Endodermal cell (in vitro differentiated cells): ENCODE data around the gene MMEL1. TPM values are rescaled to one million over a fixed set of nuclear protein-coding genes. Genes with fewer than 3 reads are reported as not detected.
A peak's percentile ranks its signal among the peaks of the same experiment; 100 is the strongest.

Experiments used
- DNase-seq: peaks from one replicate; pipeline ENCODE4 v3.0.0-alpha.2; 2017
- H3K27ac ChIP-seq: 2 replicates; pipeline ENCODE4 v1.5.1; 2013; ENCODE audit warnings: mild to moderate bottlenecking, low read depth, low read length, moderate library complexity
- H3K27me3 ChIP-seq: 2 replicates; pipeline ENCODE4 v1.6.1; 2013; ENCODE audit warnings: mild to moderate bottlenecking, low read length, moderate library complexity; ENCODE audit not compliant: insufficient read depth, control insufficient read depth, poor library complexity, severe bottlenecking
- H3K36me3 ChIP-seq: 2 replicates; pipeline ENCODE4 v1.7.0; 2013; ENCODE audit warnings: mild to moderate bottlenecking, low read length, moderate library complexity; ENCODE audit not compliant: control insufficient read depth, insufficient read depth
- H3K4me1 ChIP-seq: one replicate; pipeline ENCODE4 v1.7.0; 2013; ENCODE audit warnings: low read length; ENCODE audit not compliant: control insufficient read depth, insufficient read depth
- H3K4me3 ChIP-seq: 2 replicates; pipeline ENCODE4 v1.5.1; 2013; ENCODE audit warnings: mild to moderate bottlenecking, low read length, moderate library complexity
- H3K9ac ChIP-seq: 2 replicates; pipeline ENCODE4 v1.6.1; 2013; ENCODE audit warnings: mild to moderate bottlenecking, low read length, moderate library complexity; ENCODE audit not compliant: poor library complexity, severe bottlenecking; ENCODE audit errors: extremely low read depth
- H3K9me3 ChIP-seq: 2 replicates; pipeline ENCODE4 v1.6.1; 2013; ENCODE audit warnings: mild to moderate bottlenecking, low read length, moderate library complexity; ENCODE audit not compliant: control insufficient read depth
- H3K27ac Mint-ChIP-seq: 2 replicates; pipeline ENCODE4 v1.8.0; 2020; ENCODE audit warnings: mixed read lengths
- H3K27me3 Mint-ChIP-seq: 2 replicates; pipeline ENCODE4 v1.8.0; 2021; ENCODE audit warnings: mild to moderate bottlenecking, mixed read lengths; ENCODE audit not compliant: insufficient read depth
- H3K36me3 Mint-ChIP-seq: 2 replicates; pipeline ENCODE4 v1.8.0; 2020; ENCODE audit warnings: low read depth, mixed read lengths
- H3K4me1 Mint-ChIP-seq: 2 replicates; pipeline ENCODE4 v1.8.0; 2020; ENCODE audit warnings: mixed read lengths
- H3K4me3 Mint-ChIP-seq: 2 replicates; pipeline ENCODE4 v1.8.0; 2020; ENCODE audit warnings: mild to moderate bottlenecking, moderate library complexity, mixed read lengths
- H3K9me3 Mint-ChIP-seq: 2 replicates; pipeline ENCODE4 v1.8.0; 2020; ENCODE audit warnings: mild to moderate bottlenecking, mixed read lengths
- WGBS, 2 experiments: methylation state at CpG; one replicate each; pipeline versions ENCODE4 v1.1.5 to v1.1.7; 2013; ENCODE audit warnings: missing lambda C conversion rate in 2 of 2, mixed read lengths in 1 of 2; ENCODE audit not compliant: insufficient coverage in 1 of 2, insufficient read length in 1 of 2; 5-methylcytosine and 5-hydroxymethylcytosine counted together
- total RNA-seq, 2 donors: library from RNA; stranded (reverse); fragmentation: NEBNext Ultra II Directional in 1 of 2; extraction: Animal tissue kit (Norgen Biotek cat#: 25700) in 1 of 2; gene quantifications; 2 replicates in 1 of 2; 3 replicates in 1 of 2; pipeline ENCODE4 v1.2.1, GENCODE V29; 2021
- TF ChIP-seq, protein P1 (sequence below): fragments of 200-600 bp; sonication (generic); conservative IDR thresholded peaks from 2 replicates; pipeline ENCODE4 v1.5.0; 2021; ENCODE audit warnings: antibody characterized with exemption, mild to moderate bottlenecking

Gene MMEL1
- total RNA-seq, 2 donors from 2014 or later = 0.42 TPM; not detected in 1

DNA sequence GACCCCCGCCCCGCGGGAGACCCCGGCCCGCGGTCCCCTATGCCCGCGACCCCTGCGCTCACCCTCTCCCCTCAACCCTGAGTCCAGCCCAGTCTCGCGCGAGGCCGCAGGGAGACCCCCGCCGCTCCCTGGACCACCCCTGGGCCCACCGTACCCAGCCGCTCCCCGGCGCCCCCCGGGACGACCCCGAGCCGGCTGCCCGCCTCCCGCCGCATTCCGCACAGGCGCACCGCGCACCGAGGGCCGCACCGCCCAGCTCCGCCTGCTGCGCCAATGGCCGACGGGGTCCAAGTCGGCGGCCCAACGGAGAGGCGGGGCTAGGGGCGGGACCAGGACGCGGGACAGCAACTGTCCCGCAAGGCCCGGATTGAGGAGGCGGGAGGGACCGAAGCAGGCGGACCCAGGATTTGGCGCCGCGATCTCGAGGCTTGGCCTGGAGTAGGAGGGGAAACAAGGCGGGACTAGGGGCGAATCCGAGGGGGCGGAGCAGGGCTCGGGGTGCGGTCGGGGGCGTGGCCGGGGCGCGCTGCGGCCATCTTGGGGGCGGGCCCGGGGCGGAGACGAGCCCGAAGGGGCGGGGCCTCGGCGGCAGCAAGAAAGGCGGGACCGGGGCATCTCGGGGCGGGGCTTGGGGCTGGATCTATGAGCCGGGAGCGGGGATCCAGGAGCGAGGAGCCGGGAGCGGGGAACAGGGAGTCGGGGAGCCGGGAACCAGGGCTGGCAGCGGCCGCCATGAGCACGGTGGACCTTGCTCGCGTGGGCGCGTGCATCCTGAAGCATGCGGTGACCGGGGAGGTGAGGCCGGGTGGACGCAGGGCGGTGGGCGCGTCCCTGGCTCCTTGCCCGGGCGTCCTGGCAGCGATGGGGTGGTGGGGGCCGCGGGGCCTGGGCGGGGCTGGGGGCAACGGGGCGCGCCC lies 46.4 kb downstream of the MMEL1 start, which contains the start of gene PRXL2B:
PRXL2B (plus strand) TSS at position 624 of the 917 bp plus-strand sequence; CDS start at position 733, 109 bp downstream.
- TF ChIP-seq, protein P1, sequence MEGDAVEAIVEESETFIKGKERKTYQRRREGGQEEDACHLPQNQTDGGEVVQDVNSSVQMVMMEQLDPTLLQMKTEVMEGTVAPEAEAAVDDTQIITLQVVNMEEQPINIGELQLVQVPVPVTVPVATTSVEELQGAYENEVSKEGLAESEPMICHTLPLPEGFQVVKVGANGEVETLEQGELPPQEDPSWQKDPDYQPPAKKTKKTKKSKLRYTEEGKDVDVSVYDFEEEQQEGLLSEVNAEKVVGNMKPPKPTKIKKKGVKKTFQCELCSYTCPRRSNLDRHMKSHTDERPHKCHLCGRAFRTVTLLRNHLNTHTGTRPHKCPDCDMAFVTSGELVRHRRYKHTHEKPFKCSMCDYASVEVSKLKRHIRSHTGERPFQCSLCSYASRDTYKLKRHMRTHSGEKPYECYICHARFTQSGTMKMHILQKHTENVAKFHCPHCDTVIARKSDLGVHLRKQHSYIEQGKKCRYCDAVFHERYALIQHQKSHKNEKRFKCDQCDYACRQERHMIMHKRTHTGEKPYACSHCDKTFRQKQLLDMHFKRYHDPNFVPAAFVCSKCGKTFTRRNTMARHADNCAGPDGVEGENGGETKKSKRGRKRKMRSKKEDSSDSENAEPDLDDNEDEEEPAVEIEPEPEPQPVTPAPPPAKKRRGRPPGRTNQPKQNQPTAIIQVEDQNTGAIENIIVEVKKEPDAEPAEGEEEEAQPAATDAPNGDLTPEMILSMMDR = no peak
- H3K4me3 Mint-ChIP-seq = peak within 1 kb of the TSS; percentile 74
- H3K9me3 Mint-ChIP-seq = peaks cover 7% of the 10 kb centered on the region
- H3K4me1 Mint-ChIP-seq = peaks cover 6% of the 10 kb centered on the region
- Histone ChIP-seq H3K4me3 (peak within 1 kb of the TSS; percentile 90), H3K36me3 (no peaks in the 10 kb centered on the region), H3K9me3 (no peaks in the 10 kb centered on the region), H3K27me3 (no peaks in the 10 kb centered on the region), H3K9ac (peak within 1 kb of the TSS; percentile 79), H3K4me1 (no peaks in the 10 kb centered on the region), H3K27ac (peak within 1 kb of the TSS; percentile 87)
- H3K27ac Mint-ChIP-seq = peak within 1 kb of the TSS; percentile 88
- 0% methylated on average over 35 to 104 of the region's 107 CpGs for WGBS, 2 experiments
- no peaks in the 10 kb centered on the region for H3K27me3 Mint-ChIP-seq
- H3K36me3 Mint-ChIP-seq = peaks cover 15% of the 10 kb centered on the region
- DNase-seq = peak; percentile 99

DNA sequence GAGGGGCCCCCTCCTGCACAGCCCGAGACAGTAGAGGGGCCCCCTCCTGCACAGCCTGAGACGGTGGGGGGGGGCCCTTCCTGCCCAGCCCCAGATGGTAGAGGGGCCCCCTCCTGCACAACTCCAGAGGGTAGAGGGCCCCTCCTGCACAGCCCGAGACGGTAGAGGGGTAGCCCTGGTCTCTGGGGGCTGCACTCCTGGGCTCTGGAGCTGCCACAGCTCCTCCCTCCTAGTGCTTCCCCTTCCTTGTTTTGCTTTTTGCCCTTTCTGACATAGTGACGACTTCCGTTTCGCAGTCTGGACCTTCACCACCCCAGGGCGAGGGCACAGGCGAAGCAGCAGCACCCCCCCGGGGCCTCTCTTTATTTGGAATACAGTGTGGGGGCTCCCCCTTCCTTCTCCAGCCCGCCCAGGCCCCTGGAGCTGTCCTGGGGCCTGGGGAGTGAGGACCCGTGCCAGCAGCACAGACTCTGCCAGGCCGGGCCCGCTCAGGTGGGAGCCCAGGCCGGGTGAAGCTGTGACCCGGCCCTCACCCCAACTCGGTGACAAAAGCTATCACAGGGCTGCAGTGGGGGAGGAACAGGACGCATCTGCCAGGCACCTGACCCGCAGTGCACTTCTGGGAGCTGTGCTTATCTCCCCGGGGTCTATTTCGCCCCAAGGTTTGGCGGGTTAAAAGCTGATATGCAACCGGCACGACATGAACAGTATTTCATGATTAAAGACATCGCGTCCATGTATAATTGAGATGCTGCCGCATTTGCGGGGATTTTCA lies 47.3 kb downstream of the MMEL1 start:
- no peaks in the 10 kb centered on the region for H3K36me3 ChIP-seq
- H3K4me1 ChIP-seq = no peaks in the 10 kb centered on the region
- DNase-seq = peak; percentile 78
- Mint-ChIP-seq H3K27me3 (no peaks in the 10 kb centered on the region), H3K9me3 (peaks cover 3% of the 10 kb centered on the region), H3K36me3 (peaks cover 12% of the 10 kb centered on the region), H3K4me3 (peak overlapping the region; percentile 74), H3K27ac (peak overlapping the region; percentile 88), H3K4me1 (peaks cover 6% of the 10 kb centered on the region)
- H3K27ac ChIP-seq = peak overlapping the region; percentile 87
- H3K27me3 ChIP-seq = no peaks in the 10 kb centered on the region
- H3K4me3 ChIP-seq = peak overlapping the region; percentile 90
- H3K9me3 ChIP-seq = no peaks in the 10 kb centered on the region
- TF ChIP-seq, protein P1 = no peak
- 0 to 11% methylated on average over 17 to 28 of the region's 28 CpGs for WGBS, 2 experiments
- peak overlapping the region; percentile 79 for H3K9ac ChIP-seq

- TF ChIP-seq, protein P1 = no peak
These were observed 48.0 kb downstream of the MMEL1 start for GRCh38 chr1:2584686-2585317.

More at GRCh38 chr1:2584686-2585317, 48.0 kb downstream of the MMEL1 start:
- H3K9me3 Mint-ChIP-seq = peaks cover 3% of the 10 kb centered on the region
- H3K27me3 Mint-ChIP-seq = no peaks in the 10 kb centered on the region
- peak overlapping the region; percentile 70 for H3K27ac Mint-ChIP-seq
- Histone ChIP-seq H3K4me3 (peak overlapping the region; percentile 90), H3K27me3 (no peaks in the 10 kb centered on the region), H3K36me3 (no peaks in the 10 kb centered on the region), H3K9me3 (no peaks in the 10 kb centered on the region), H3K9ac (no peak overlapping the region), H3K4me1 (no peaks in the 10 kb centered on the region), H3K27ac (peak overlapping the region; percentile 87)
- WGBS, 2 experiments = 84 to 91% methylated on average over 10 to 12 of the region's 12 CpGs
- H3K36me3 Mint-ChIP-seq = peaks cover 6% of the 10 kb centered on the region
- peak overlapping the region; percentile 74 for H3K4me3 Mint-ChIP-seq
- H3K4me1 Mint-ChIP-seq = peaks cover 6% of the 10 kb centered on the region
- DNase-seq = no peak
